Stimulated activated memory B cell treated with anti-CD40 and anti-IgM and Interleukin-4, amounts not matched to agents 10 μg/mL and 1 μg/mL and 100 μg/mL, for 72 hours (primary cell): ENCODE measurements around the gene LAMA2.

ENCODE experiments used
- ATAC-seq: fragments of 150-1000 bp; cut with Tn5 transposase; 2 replicates; pipeline ENCODE4 v1.10.0; 2021
- H3K27ac Mint-ChIP-seq: one replicate; pipeline ENCODE4 v1.8.0; 2022; ENCODE audit warnings: mild to moderate bottlenecking, mixed read lengths
- H3K27me3 Mint-ChIP-seq: one replicate; pipeline ENCODE4 v1.8.0; 2022; ENCODE audit warnings: mixed read lengths
- H3K36me3 Mint-ChIP-seq: one replicate; pipeline ENCODE4 v1.8.0; 2022; ENCODE audit warnings: mixed read lengths
- H3K4me1 Mint-ChIP-seq: one replicate; pipeline ENCODE4 v1.8.0; 2022; ENCODE audit warnings: mixed read lengths
- H3K4me3 Mint-ChIP-seq: one replicate; pipeline ENCODE4 v1.8.0; 2022; ENCODE audit warnings: mild to moderate bottlenecking, moderate library complexity, mixed read lengths
- H3K9me3 Mint-ChIP-seq: one replicate; pipeline ENCODE4 v1.8.0; 2022; ENCODE audit warnings: mixed read lengths

The LAMA2 gene

DNA sequence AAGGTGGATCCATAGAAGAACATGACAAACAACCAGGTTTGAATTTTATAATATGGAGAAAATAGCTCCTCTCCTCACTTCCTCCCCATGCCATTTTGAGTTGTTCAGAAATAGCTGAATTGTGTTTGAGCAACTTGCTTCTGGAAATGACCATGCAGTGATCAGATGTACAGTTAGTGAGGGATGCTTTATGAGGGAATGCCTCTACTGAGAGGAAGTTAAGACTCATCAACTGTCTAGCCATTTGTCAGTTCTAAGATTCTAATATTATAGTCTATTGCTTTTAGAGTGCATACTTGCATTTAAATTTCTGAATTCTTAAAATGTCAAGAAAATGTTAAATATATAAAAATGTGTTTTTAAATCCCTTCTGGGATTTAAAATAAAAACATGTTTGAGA is 3.8 kb downstream of the LAMA2 start:
- no peak overlapping the region for H3K27ac Mint-ChIP-seq
- no peak overlapping the region for H3K4me3 Mint-ChIP-seq
- ATAC-seq = no peak
- H3K4me1 Mint-ChIP-seq = peaks cover 8% of the 10 kb centered on the region
- H3K9me3 Mint-ChIP-seq = no peaks in the 10 kb centered on the region
- peaks cover 11% of the 10 kb centered on the region for H3K27me3 Mint-ChIP-seq
- no peaks in the 10 kb centered on the region for H3K36me3 Mint-ChIP-seq

DNA sequence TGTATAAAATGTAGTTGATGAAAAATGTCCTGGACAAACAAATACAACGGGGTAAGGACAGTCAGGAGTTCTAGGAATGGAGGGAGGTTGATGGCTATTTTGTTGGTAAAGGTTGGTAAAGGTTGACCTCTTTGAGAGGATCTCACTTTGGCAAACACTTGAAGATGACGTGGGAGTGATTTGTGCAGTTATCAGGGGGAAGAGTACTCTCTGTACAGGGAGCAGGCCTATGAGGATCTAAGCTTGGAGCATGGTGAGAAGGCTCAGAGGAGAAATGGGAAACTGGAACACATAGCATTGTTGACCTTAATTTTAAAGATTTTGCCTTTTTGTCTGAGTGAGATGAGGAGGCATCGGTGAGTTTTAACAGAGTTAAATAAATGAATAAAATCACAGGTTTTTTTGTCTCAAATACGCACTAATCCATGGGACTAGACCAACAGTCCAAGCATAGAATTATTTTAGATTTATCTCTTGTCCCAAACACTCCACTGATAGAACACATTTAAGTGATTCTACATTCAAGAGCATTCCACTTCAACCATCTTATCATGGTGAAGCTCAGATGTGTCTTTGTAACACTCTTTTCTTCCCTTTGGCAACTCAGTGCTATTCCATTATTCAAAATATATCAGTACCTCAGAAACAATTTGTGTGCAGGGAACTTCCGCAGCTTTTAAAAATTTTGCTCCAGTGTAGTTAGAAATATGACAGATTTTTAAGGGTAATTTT is 5.7 kb downstream of the LAMA2 start:
- Mint-ChIP-seq H3K4me3 (no peak overlapping the region), H3K36me3 (no peaks in the 10 kb centered on the region), H3K9me3 (no peaks in the 10 kb centered on the region), H3K27ac (no peak overlapping the region), H3K27me3 (no peaks in the 10 kb centered on the region), H3K4me1 (no peaks in the 10 kb centered on the region)
- no peak for ATAC-seq

DNA sequence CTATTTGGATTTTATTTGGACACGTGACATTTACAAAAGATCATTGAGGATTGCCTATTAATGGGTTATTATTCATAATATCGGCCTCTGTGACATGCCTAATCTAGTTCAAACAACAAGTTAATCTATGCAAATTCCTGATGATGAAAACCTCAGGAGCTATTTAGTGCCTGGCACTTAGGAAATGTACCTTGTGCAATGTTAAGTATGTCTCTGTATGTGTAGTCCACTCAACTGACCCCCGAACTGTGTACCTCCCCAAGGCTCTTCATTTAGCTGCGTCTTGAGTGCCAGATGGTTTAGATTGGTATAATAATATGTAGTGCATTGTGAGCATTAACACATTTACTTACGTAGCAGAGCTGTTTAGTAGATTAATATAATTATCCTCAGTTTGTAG is 6.9 kb downstream of the LAMA2 start:
- Mint-ChIP-seq H3K9me3 (no peaks in the 10 kb centered on the region), H3K27ac (no peak overlapping the region), H3K4me3 (no peak overlapping the region), H3K27me3 (no peaks in the 10 kb centered on the region), H3K4me1 (no peaks in the 10 kb centered on the region), H3K36me3 (no peaks in the 10 kb centered on the region)
- ATAC-seq = no peak

DNA sequence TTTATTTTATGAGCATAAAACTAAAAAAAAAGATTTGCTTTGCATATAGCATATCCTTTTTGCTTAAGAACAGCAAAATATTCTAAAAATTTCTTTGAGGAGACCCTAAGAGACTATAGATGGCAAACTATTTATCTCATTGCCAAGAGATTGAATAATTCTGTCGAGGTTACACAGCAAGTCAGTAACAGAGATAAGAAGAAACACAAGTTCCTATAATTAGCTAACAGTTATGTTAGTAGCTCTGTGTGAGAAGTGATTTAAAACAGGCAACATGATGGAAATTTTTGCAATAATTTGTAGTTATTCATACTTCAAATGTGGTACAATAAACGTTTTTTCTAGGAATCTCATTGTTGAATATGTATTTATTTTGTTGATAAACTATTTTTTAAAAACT is 9.1 kb downstream of the LAMA2 start:
- no peaks in the 10 kb centered on the region for H3K4me1 Mint-ChIP-seq
- ATAC-seq = no peak
- H3K27me3 Mint-ChIP-seq = no peaks in the 10 kb centered on the region
- no peaks in the 10 kb centered on the region for H3K9me3 Mint-ChIP-seq
- no peak overlapping the region for H3K4me3 Mint-ChIP-seq
- H3K36me3 Mint-ChIP-seq = no peaks in the 10 kb centered on the region
- H3K27ac Mint-ChIP-seq = no peak overlapping the region

DNA sequence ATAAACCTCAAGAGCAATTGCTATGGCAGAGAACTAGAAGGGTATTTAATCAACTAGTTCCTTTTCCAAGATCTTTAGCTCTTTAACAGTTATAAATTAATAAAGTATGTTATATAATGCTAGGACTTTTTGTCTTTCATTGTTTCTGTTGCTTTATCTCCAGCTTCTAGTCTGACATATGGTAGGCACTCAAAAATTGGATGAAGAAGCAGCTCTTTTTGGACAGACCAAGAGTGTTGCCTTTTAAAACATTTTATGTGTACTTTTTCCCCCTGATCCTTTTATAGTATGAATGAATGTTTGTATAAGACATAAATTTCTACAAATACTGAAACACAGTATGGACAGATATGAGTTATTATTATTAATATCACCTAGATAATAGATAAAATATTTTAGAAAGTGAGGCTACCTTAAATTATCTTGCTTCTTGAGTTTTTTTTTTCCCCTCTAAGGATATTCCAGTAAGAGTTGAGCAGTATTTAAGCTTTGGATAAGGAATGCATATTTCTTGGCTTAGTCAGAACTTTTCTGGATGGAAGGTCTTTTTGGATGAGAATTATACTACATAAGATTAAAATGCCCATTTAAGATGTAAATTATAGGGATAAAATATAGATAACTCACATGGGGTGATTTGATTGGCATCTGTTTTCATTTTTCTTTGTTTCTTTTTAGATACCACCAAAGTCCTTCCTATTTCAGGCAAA is 16.6 kb downstream of the LAMA2 start:
- Mint-ChIP-seq H3K27me3 (no peaks in the 10 kb centered on the region), H3K27ac (no peak overlapping the region), H3K4me1 (no peaks in the 10 kb centered on the region), H3K36me3 (no peaks in the 10 kb centered on the region), H3K4me3 (no peak overlapping the region), H3K9me3 (no peaks in the 10 kb centered on the region)
- no peak for ATAC-seq

DNA sequence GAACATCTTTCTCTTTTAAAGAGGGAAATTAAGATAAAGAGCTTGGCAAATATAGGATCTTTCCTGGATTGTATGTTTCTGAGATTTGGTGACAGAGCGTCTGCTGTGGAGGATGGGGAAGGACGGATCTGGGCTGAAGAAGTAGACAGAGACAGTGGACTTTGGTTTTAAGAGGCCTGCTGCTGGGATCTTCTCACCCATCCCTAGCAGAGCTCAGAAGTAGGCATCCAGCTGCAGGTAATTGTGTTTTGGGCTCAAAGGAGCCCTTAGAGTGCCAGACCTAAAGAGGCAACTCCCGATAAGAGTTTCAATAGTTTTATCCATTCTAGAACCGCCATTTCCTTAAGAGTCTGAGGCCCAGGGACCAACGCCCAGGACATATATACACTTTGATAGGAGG is 20.8 kb downstream of the LAMA2 start:
- Mint-ChIP-seq H3K4me3 (no peak overlapping the region), H3K4me1 (no peaks in the 10 kb centered on the region), H3K9me3 (no peaks in the 10 kb centered on the region), H3K27me3 (no peaks in the 10 kb centered on the region), H3K36me3 (no peaks in the 10 kb centered on the region), H3K27ac (no peak overlapping the region)
- no peak for ATAC-seq

DNA sequence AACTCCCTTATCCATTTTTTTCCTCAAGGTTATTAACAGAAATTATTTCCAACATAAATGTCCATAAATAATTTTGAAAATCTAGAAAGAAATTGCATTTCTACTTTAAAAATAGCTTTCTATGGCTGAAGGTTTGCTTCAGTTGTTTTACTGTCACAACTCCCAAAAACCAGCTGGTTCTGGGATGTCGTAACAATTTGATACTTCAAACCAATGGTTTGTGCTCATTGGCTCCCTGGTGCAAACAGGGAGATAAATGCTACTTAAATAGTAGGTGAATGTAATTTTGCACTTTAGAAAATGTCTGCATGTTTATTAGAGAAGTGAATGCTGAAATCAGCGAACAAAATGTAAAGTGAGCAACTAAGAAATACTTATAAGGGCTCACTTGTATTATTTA is 31.1 kb downstream of the LAMA2 start:
- Mint-ChIP-seq H3K4me3 (no peak overlapping the region), H3K4me1 (no peaks in the 10 kb centered on the region), H3K27ac (no peak overlapping the region), H3K36me3 (no peaks in the 10 kb centered on the region), H3K9me3 (peaks cover 3% of the 10 kb centered on the region), H3K27me3 (no peaks in the 10 kb centered on the region)
- no peak for ATAC-seq

DNA sequence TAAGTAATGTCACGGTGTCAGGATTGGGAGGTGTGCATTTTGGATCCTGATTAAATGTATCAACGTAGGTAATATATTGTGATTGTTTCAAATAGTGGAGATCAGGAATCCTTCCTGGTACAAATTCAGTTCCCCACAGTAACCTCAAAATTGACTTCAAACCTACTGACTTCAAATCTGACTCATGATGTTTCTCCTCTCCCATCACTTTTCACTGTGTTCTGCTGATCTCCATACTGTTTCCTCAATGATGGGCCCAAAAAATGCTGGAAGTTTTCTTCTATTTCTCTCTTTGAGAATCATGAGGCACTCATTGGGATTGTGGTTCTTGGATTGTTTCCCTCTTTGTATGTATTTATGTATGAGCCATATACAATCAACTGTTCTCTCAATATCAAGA is 35.9 kb downstream of the LAMA2 start:
- no peak overlapping the region for H3K27ac Mint-ChIP-seq

DNA sequence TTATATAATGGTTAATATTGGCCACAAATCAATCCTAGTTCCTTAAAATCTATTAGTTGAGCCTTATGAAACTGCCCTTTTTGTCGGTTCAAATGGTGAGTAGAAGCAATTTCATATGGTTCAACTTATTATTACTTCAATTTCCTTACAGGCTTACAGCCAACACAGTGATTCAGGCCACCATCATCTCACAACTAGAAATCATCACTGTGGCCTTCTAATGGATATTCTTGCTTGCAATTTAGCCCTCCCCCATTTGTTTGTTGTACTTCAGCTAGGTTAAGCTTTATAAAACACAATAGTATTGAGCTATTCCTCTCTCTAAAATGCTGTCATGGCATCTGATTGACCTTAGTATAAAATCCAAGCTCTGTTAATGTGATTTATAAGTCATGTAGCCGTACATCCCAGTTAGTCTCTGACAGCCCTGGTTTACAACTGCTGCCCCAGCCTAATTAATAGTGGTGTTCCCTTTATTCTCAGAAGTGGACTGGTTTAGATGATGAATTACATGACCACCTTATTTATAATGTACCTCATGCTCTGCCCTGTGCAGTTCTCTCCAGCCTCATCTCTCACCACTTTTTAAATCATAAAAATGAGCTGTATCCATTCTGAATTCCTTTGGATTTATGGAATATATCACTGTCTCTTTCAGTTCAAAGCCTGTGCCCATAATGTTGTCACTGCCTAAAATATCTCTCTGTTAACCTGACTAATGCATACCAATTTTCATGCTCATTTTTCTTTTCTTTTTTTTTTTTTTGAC is 36.7 kb downstream of the LAMA2 start:
- Mint-ChIP-seq H3K9me3 (peaks cover 3% of the 10 kb centered on the region), H3K36me3 (no peaks in the 10 kb centered on the region), H3K27ac (no peak overlapping the region), H3K4me3 (no peak overlapping the region), H3K27me3 (no peaks in the 10 kb centered on the region), H3K4me1 (no peaks in the 10 kb centered on the region)
- no peak for ATAC-seq

More for the DNA sequence above, 35.9 kb downstream of the LAMA2 start:
- no peaks in the 10 kb centered on the region for H3K36me3 Mint-ChIP-seq
- peaks cover 3% of the 10 kb centered on the region for H3K9me3 Mint-ChIP-seq
- no peak overlapping the region for H3K4me3 Mint-ChIP-seq
- no peaks in the 10 kb centered on the region for H3K27me3 Mint-ChIP-seq
- H3K4me1 Mint-ChIP-seq = no peaks in the 10 kb centered on the region
- ATAC-seq = no peak

DNA sequence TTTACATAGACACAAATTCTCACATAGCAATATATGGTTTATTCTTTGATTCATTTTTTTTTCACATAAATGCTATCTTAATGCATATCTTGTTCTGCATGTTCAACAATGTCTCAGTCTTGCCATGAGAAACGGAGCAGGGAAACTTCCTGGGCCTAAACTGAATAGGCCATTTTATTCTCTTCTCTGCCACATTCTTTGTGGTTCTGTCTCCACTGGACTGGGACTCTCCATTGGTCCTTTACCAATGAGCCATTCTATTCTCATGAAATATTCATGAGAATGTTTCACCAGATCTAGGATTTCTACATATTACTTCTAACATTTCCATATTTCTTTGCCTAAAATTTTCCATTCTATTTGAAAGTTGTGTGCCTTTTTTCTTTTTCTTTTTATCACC is 42.8 kb downstream of the LAMA2 start:
- ATAC-seq = no peak
- H3K4me1 Mint-ChIP-seq = no peaks in the 10 kb centered on the region
- H3K27me3 Mint-ChIP-seq = no peaks in the 10 kb centered on the region
- no peak overlapping the region for H3K4me3 Mint-ChIP-seq
- H3K27ac Mint-ChIP-seq = no peak overlapping the region
- no peaks in the 10 kb centered on the region for H3K9me3 Mint-ChIP-seq
- H3K36me3 Mint-ChIP-seq = no peaks in the 10 kb centered on the region

DNA sequence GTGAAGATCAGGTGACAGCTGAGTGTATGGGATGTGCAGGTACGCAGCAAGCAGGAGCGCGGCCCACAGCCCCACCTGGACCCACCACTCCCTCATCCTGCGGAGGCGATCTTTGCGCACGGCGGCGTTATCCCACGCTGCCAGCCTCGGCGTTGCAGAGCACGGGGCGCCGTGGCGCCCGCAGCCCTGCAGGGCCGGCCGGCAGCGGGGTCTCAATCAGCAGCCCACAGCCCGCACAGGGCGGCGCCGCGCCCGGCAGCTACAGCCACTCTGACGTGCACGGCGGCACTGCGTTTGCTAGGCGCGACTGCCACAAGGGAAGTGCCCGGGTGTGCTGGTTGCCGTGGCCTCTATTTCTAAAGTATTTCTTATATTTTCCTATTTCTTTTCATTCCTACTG is 46.9 kb downstream of the LAMA2 start:
- Mint-ChIP-seq H3K36me3 (no peaks in the 10 kb centered on the region), H3K27me3 (no peaks in the 10 kb centered on the region), H3K4me1 (no peaks in the 10 kb centered on the region), H3K27ac (no peak overlapping the region), H3K9me3 (no peaks in the 10 kb centered on the region), H3K4me3 (no peak overlapping the region)
- ATAC-seq = no peak

DNA sequence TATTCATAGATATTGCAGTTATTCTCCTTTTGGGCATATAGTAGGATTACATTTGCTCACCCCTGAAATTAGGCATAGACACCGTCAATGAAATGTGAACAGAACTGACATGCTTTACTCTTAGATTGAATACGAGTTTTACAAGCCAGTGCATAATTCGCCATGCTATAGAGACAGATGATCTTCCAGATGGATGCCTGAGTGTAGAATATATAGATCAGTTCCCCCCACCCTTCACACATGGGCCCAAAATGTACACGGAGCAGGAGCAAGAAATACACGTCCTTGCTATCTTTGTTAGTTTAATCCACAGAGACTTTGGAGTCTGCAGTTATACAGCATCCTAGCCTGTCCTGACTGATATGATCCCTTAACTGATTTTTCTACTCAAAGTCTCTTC is 47.4 kb downstream of the LAMA2 start:
- Mint-ChIP-seq H3K36me3 (no peaks in the 10 kb centered on the region), H3K4me3 (no peak overlapping the region), H3K9me3 (no peaks in the 10 kb centered on the region), H3K27me3 (no peaks in the 10 kb centered on the region), H3K27ac (no peak overlapping the region), H3K4me1 (no peaks in the 10 kb centered on the region)
- no peak for ATAC-seq

DNA sequence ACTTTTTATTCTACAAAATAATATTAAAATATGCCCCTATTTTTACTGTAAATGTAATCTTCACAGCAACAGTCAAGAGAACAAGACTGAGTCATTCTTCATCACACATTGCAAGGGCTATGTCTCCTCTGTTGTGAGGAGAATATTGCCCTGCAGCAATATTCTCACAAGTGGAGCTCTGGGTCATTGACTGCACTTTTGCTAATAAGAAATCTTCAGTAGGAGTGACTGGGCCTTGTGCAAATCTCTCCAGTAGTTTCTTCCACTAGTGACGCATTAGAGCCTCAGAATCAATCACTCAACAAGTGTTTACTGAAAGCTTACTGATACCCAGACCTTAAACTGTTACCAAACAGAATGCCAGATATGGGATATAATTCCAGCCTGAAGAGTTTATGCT is 49.1 kb downstream of the LAMA2 start:
- no peak overlapping the region for H3K4me3 Mint-ChIP-seq
- no peaks in the 10 kb centered on the region for H3K36me3 Mint-ChIP-seq
- H3K27ac Mint-ChIP-seq = no peak overlapping the region
- no peaks in the 10 kb centered on the region for H3K4me1 Mint-ChIP-seq
- no peaks in the 10 kb centered on the region for H3K27me3 Mint-ChIP-seq
- H3K9me3 Mint-ChIP-seq = no peaks in the 10 kb centered on the region
- no peak for ATAC-seq

DNA sequence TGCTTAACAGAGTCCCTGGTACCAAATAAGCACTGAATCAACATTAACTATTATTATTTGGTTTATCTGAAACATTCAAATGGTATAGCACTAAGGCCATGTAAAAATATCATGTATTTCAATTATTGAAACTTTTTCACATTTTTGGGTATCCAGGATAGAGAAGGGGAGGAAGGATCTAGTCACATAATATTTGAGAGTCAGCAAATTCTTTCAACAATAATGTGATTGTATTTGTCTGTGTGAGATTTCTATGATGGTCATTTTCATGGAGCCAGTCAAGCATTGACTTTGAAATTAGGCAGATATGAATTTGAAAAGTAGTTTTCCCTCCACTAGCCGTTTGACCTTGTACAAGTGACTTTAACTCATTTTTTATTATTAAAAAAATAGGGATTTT is 67.9 kb downstream of the LAMA2 start:
- H3K4me3 Mint-ChIP-seq = no peak overlapping the region
- no peaks in the 10 kb centered on the region for H3K9me3 Mint-ChIP-seq
- no peaks in the 10 kb centered on the region for H3K4me1 Mint-ChIP-seq
- no peak for ATAC-seq
- no peaks in the 10 kb centered on the region for H3K36me3 Mint-ChIP-seq
- H3K27me3 Mint-ChIP-seq = no peaks in the 10 kb centered on the region
- H3K27ac Mint-ChIP-seq = no peak overlapping the region

DNA sequence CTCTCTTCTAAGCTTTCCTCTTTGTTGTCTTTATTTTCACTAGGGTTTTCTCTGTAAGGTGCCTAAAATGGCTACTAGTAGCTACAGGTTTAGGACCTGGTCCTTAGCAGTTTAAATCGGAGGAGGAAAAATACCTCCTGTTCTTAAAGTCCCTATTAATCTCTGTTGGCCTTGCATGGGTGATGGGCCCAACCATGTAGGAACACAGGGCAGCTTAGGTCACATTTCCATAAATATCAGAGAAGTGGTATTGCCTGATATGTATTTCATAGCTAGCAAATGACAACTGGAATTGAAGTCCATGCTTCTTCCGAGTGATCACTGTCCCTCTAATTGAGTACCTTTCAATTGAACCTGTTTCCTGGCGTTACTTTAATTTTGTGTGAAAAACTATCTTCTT is 70.0 kb downstream of the LAMA2 start:
- H3K27ac Mint-ChIP-seq = no peak overlapping the region
- H3K27me3 Mint-ChIP-seq = no peaks in the 10 kb centered on the region
- no peak overlapping the region for H3K4me3 Mint-ChIP-seq
- no peak for ATAC-seq
- no peaks in the 10 kb centered on the region for H3K36me3 Mint-ChIP-seq
- no peaks in the 10 kb centered on the region for H3K4me1 Mint-ChIP-seq
- H3K9me3 Mint-ChIP-seq = no peaks in the 10 kb centered on the region
